NCI-H82 (cell line): Measurements from ENCODE around the gene ERCC4.

Source experiments
- DNase-seq: peaks from one replicate; lab custom pipeline; 2025; lab: John Stamatoyannopoulos, UW

ERCC4 gene

GRCh38 chr16:13911306-13911705, 8.6 kb upstream of the ERCC4 start:
- no peak for DNase-seq

- no peak for DNase-seq
Measured at GRCh38 chr16:13911871-13912270, 8.1 kb upstream of the ERCC4 start.

DNA sequence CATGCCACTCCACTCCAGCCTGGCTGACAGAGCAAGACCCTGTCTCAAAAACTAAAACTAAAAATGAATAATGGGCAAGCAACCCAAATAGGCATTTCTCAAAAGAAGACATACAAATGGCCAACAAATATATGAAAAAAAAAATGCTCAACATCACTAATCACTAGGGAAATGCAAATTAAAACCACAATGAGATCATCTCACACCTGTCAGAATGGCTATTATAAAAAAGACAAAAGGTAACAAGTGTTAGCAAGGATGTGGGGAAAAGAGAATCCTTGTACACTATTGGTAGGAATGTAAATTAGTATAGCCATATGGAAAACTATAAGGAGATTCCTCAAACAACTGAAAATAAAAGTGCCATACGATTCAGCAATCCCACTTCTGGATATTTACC, 7.1 kb upstream of the ERCC4 start:
- DNase-seq: no peak

DNA sequence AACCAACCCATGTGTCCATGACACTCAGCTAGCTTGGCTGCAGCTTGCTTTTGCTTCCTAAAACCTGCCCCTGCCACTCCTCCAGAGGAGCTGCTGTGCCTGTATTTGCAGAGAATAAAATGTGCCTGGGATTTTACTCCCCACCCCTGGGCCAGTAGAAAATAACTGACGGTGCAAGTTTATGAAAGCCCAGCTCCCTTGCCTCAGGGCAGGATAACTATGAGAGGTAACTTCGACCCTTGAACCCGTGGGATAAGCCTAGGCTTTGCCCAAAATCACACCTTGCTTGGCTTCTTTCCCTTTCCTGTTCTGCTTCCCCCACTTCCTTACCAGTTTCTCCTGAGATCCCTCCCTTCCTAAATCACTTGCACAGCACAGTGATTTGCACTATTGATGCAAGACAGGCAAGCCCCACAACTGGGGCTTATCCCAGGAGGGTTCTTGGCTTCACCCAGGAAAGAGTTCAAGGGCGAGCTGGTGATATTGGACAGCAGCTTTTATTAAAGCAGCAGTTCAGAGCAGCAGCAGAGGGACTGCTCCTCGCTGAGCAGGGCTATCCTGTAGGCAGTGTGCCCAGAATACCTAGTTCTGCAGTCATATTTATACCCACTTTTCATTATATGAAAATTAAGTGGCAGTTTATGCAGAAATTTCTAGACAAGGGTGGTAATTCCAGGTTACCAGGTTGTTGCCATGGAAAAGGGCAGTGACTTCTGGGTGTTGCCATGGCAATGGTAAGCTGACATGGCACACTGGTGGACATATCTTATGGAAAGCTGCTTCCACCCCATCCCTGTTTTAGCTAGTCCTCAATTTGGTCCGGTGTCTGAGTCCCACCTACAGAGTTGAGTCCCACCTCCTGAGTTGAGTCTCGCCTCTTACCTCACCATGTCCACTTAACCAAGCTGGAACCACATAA, 6.3 kb upstream of the ERCC4 start:
- no peak for DNase-seq

DNA sequence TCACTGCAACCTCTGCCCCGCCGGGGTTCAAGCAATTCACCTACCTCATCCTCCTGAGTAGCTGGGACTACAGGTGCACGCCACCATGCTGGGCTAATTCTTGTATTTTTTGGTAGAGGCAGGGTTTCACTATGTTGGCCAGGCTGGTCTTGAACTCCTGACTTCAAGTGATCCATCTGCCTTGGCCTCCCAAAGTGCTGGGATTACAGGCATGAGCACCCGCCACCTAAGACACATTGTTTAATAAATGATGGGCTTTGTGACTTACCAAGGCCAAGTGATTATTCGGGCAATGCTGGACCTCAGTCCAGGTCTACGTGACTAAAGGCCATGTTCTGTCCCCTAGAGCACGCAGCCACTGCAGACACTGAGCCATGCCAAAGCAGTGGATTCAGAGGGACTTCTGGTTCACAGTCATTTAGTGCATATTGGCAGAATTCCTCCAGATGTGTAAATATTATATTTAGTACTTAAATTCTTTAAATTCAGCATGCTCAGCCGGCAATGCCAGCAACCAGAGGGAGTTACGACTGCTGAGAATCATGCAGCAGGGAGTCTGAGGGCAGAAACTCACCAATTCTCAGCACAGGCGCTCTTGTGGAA, 4.8 kb upstream of the ERCC4 start:
- DNase-seq: no peak

- DNase-seq: peak; percentile 79
Measured at GRCh38 chr16:13919330-13919682, 648 bp upstream of the ERCC4 start.

DNA sequence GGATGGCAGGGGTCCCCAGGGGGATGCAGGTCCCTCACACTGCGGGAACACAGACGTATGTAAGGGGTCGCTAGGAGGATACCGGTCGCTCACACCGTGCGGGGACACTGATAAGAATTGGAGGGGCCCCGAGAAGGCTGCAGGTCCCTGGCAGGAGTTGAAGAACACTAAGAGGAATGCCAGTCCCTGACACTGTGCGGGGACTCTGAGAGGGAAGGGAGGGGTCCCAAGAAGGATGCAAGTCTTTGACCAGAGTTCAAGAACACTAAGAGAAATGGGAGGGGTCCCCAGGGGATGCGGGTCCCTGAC, 510 bp downstream of the ERCC4 start:
- peak; percentile 47 for DNase-seq

DNA sequence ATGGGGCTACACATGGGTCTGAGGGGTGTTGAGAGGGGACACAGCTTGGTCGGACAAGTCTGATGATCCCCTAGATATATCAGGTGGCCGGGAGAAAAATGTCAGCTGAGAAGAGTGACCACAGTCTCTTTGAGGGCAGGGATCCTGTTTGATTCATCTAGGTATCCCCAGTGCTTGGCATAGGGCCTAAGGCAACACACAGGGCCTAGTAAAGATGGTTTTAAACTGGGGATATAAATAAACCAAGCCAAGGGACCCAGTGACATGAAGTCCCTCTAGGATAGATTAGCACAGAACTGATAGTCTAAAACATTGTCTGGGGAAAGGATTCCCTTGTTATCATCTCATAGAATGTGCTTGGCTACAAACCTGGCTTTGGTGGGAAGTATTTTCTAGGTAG, 1.4 kb downstream of the ERCC4 start:
- no peak for DNase-seq

DNA sequence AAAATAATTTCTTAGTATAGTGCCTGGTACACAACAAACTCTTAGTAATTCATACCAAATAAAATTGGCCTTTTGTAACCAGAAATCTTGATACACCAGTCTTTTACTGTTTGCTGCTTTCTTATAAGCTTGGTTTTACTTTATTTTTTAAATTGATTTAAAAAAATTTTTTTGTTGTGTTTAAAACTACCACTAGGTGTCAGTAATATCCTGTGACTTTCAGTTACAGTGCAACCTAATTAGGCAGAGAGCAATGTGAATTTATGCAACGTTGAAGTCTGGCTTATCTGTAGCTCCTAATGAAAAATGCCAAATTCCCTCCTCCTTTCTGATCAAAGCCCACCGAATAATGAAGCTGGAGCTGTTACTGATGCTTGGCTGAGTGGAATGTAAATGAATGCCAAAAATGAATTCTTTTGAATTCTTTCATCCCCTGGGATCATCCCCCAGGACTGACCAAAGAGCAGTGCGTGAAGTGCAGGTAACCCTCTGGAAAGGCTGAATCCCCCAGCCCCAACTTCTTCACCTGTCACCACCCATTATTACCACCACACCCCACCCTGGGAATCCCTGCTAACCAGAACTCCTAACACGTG, 3.8 kb downstream of the ERCC4 start:
- DNase-seq: peak; percentile 66

- DNase-seq: no peak
Measured at GRCh38 chr16:13926464-13926863, 6.5 kb downstream of the ERCC4 start.

- no peak for DNase-seq
Measured at GRCh38 chr16:13926891-13927290, 6.9 kb downstream of the ERCC4 start.

DNA sequence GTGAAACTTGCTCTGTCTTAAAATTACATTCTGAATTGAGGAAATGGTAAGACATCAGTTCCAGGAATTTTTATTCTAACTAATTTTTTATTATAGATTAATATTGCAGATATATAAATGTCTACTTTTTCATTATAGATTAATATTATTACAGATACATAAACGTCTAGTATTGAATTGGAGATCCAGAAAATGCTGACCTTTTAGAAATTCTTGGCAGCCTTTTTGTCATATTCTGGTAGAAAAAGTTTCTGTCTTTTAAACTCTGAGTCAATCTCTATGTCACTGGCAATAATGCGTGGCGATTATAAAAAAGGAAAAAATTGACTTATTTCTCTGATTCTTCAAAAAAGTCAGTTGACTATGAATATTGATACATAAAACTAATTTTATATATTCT, 8.7 kb downstream of the ERCC4 start:
- DNase-seq: no peak

DNA sequence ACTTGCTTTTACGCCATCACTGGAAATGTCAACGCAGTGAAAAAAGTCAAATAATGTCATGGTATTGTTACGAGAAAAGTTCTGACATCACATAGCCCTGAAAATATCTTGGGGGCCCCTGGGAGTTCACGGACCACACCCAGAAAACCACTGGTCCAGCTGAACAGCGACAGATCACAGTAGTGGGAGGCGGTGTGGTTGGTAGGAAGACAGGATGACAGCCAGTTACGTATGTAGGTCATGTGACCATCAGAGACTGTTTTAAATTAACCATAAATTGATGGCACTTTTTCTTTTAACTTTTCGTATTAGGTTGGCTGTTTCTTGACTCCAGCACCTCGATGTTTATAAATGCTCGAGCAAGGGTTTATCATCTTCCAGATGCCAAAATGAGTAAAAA, 11.9 kb downstream of the ERCC4 start:
- DNase-seq: no peak

DNA sequence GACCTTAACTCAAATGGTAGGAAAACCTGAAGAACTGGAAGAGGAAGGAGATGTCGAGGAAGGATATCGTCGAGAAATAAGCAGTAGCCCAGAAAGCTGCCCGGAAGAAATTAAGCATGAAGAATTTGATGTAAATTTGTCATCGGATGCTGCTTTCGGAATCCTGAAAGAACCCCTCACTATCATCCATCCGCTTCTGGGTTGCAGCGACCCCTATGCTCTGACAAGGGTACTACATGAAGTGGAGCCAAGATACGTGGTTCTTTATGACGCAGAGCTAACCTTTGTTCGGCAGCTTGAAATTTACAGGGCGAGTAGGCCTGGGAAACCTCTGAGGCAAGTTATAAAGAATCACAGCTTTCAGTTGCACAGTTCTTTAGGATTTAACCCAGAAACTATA, 15.5 kb downstream of the ERCC4 start:
- DNase-seq: peak; percentile 21

DNA sequence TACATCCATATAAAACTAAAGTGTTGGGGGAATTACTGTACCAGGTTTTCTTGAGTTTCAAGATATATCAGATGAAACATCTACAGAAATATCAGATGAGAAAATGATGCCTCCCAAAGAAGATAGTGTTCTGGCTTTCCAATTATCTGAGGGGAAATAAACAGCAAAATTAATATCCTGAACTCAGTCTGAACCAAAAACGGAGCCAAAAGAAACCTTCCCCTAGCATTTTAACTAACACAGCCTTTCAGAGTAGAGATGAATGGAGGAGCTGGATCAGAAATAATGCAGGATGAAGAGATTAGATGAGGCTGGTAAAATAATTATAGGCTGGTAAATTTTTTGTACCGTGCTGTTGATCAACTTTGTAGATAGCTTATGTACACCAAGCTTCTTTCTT, 16.2 kb downstream of the ERCC4 start:
- no peak for DNase-seq

DNA sequence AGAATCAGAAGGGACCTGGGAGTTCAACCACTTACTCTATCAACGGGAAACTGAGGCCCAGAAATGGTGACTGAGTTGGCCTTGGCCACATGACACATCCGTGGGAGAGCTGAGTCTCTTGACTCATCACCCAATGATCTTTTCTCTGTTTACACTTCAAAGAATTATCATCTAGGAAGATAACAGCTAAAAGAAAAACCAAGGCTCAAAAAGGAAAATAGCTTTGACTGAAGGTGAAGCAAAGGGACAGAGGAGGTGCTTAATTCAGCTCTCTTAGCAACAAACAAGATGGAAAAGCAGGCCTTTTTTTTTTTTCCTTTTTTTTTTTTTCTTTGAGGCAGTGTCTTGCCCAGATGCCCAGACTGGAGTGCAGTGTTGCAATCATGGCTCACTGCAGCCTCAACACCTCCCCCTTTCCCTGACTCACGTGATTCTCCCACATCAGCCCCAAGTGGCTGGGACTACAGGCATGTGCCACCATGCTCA, 16.7 kb downstream of the ERCC4 start:
- no peak for DNase-seq

- DNase-seq: no peak
Measured at GRCh38 chr16:13937411-13937810, 17.5 kb downstream of the ERCC4 start.

- no peak for DNase-seq
Measured at GRCh38 chr16:13938480-13938879, 18.5 kb downstream of the ERCC4 start.

- no peak for DNase-seq
Measured at GRCh38 chr16:13939821-13940220, 19.9 kb downstream of the ERCC4 start.

DNA sequence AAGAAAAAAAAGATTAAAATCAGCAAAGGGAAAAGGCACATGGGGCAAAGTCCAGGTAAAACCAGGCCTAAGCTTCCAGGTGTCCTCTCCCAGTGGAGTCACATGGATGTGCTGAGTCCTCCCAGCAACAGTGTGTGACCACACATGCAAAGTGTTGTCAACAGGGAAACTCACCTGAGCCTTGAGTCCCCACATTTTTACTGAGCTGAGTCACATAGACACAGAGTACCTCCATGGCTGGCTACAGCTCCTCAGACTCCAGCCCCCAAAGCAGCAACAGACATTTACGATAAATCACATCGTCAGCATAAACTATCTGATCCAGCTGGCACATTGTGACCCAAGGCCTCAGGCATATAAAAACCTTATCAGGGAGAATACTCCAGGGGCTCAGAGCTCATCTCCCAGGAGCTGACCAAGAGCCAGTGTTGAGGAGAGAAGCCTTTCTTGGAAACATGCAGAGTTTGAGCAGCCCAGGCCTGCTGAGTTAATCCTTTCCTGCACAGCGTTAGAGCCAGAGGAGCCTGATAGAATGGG, 20.5 kb downstream of the ERCC4 start:
- DNase-seq: no peak

DNA sequence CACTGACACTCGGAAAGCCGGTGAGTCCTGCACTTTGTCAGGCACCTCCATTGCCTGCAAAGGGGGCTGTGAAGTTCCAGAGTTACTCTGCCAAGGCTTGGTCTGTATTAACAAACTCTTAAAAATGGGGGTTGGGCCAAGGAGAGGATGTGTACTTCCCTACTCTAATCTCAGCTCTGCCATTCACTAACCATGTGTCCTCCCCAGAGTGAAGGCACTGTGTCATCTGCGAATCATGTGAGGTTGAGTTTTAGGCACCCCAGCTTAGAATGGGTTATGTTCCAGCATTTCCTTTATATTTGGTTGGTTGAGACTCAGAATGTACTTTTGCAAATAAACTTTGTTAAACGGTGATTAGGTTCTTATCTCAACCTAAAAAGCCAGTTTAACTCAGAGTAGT, 24.9 kb downstream of the ERCC4 start:
- no peak for DNase-seq

- no peak for DNase-seq
Measured at GRCh38 chr16:13945744-13946485, 26.0 kb downstream of the ERCC4 start.
